SK-N-SH treated with all-trans-retinoic acid at 6 μM for 48 hours (cell line): Measurements from ENCODE around the gene SH3BP5.

Experiments used
- ATAC-seq: fragments of 200-7000 bp; cut with Tn5 transposase; 3 replicates; pipeline ENCODE4 v1.9.1; 2020; ENCODE audit warnings: mild to moderate bottlenecking, moderate library complexity
- BACH2 ChIP-seq: fragments of 250-450 bp; sonication (Bioruptor Pico); IDR thresholded peaks from 2 replicates; pipeline ENCODE4 v1.9.0; 2021; ENCODE audit warnings: mild to moderate bottlenecking, borderline replicate concordance
- CSDC2 ChIP-seq: fragments of 250-450 bp; sonication (Bioruptor Pico); IDR thresholded peaks from 2 replicates; pipeline ENCODE4 v1.5.0; 2020; ENCODE audit warnings: mild to moderate bottlenecking, moderate library complexity
- CSRNP3 ChIP-seq: fragments of 250-450 bp; sonication (Bioruptor Pico); IDR thresholded peaks from 2 replicates; pipeline ENCODE4 v1.5.1; 2021; ENCODE audit warnings: mild to moderate bottlenecking, moderate library complexity
- ESRRG ChIP-seq: fragments of 250-450 bp; sonication (Bioruptor Pico); IDR thresholded peaks from 2 replicates; pipeline ENCODE4 v1.6.1; 2021; ENCODE audit warnings: mild to moderate bottlenecking
- GLIS3 ChIP-seq: fragments of 250-450 bp; sonication (Bioruptor Pico); IDR thresholded peaks from 2 replicates; pipeline ENCODE4 v1.5.0; 2020; ENCODE audit warnings: mild to moderate bottlenecking, moderate library complexity
- ISL1 ChIP-seq: fragments of 250-450 bp; sonication (Bioruptor Pico); IDR thresholded peaks from 2 replicates; pipeline ENCODE4 v2.1.2; 2022; ENCODE audit warnings: mild to moderate bottlenecking, moderate library complexity
- POU6F1 ChIP-seq: fragments of 250-450 bp; sonication (Bioruptor Pico); IDR thresholded peaks from 2 replicates; pipeline ENCODE4 v1.8.0; 2021; ENCODE audit warnings: low read depth, mild to moderate bottlenecking, moderate library complexity, borderline replicate concordance
- RARB ChIP-seq: fragments of 250-450 bp; sonication (Bioruptor Pico); IDR thresholded peaks from 2 replicates; pipeline ENCODE4 v1.8.0; 2021; ENCODE audit warnings: mild to moderate bottlenecking, moderate library complexity
- SNAI2 ChIP-seq: fragments of 250-450 bp; sonication (Bioruptor Pico); IDR thresholded peaks from 2 replicates; pipeline ENCODE4 v1.5.0; 2020; ENCODE audit warnings: mild to moderate bottlenecking, moderate library complexity
- TCF4 ChIP-seq: fragments of 250-450 bp; sonication (Bioruptor Pico); IDR thresholded peaks from 2 replicates; pipeline ENCODE4 v1.8.0; 2021; ENCODE audit warnings: mild to moderate bottlenecking, moderate library complexity, borderline replicate concordance
- TOX ChIP-seq: fragments of 250-450 bp; sonication (Bioruptor Pico); IDR thresholded peaks from 2 replicates; pipeline ENCODE4 v1.8.0; 2021; ENCODE audit warnings: mild to moderate bottlenecking, moderate library complexity, borderline replicate concordance
- ZC3H10 ChIP-seq: fragments of 250-450 bp; sonication (Bioruptor Pico); IDR thresholded peaks from 2 replicates; pipeline ENCODE4 v1.5.1; 2021; ENCODE audit warnings: mild to moderate bottlenecking, moderate library complexity
- ZFP3 ChIP-seq: fragments of 250-450 bp; sonication (Bioruptor Pico); IDR thresholded peaks from 2 replicates; pipeline ENCODE4 v1.5.0; 2020; ENCODE audit warnings: mild to moderate bottlenecking, moderate library complexity
- ZFP30 ChIP-seq: fragments of 450-650 bp; formaldehyde crosslinking; IDR thresholded peaks from 2 replicates; pipeline ENCODE4 v1.5.0; 2022; ENCODE audit warnings: mild to moderate bottlenecking, moderate library complexity
- ZNF565 ChIP-seq: fragments of 450-650 bp; formaldehyde crosslinking; conservative IDR thresholded peaks from 2 replicates; pipeline ENCODE4 v1.5.0; 2020; ENCODE audit warnings: low read depth, mild to moderate bottlenecking, moderate library complexity
- ZNF70 ChIP-seq: fragments of 450-650 bp; formaldehyde crosslinking; IDR thresholded peaks from 2 replicates; pipeline ENCODE4 v1.5.0; 2020; ENCODE audit warnings: mild to moderate bottlenecking, moderate library complexity
- ZNF8 ChIP-seq: fragments of 450-650 bp; formaldehyde crosslinking; IDR thresholded peaks from 2 replicates; pipeline ENCODE4 v1.5.0; 2020; ENCODE audit warnings: mild to moderate bottlenecking, moderate library complexity
- TF ChIP-seq, protein P1 (sequence below): fragments of 250-450 bp; sonication (Bioruptor Pico); IDR thresholded peaks from 2 replicates; pipeline ENCODE4 v1.5.1; 2020; ENCODE audit warnings: low read depth, mild to moderate bottlenecking, moderate library complexity
- TF ChIP-seq, protein P2 (sequence below): fragments of 250-450 bp; sonication (Bioruptor Pico); IDR thresholded peaks from 2 replicates; pipeline ENCODE4 v1.5.0; 2020; ENCODE audit warnings: mild to moderate bottlenecking, moderate library complexity
- TF ChIP-seq, protein P3 (sequence below): fragments of 250-450 bp; sonication (Bioruptor Pico); IDR thresholded peaks from 2 replicates; pipeline ENCODE4 v1.8.0; 2020; ENCODE audit warnings: mild to moderate bottlenecking, moderate library complexity, borderline replicate concordance

SH3BP5 gene

GRCh38 chr3:15279205-15279604 lies 53.2 kb downstream of the SH3BP5 start:
- TF ChIP-seq ZC3H10 (CRISPR knock-in tag) (no peak), GLIS3 (CRISPR knock-in tag) (no peak), ISL1 (CRISPR knock-in tag) (no peak), TCF4 (CRISPR knock-in tag) (no peak), ZFP3 (CRISPR knock-in tag) (no peak), POU6F1 (CRISPR knock-in tag) (no peak), ZNF70 (CRISPR knock-in tag) (no peak), ZNF8 (no peak), TOX (CRISPR knock-in tag) (no peak), ZFP30 (CRISPR knock-in tag) (no peak)
- TF ChIP-seq, protein P1, sequence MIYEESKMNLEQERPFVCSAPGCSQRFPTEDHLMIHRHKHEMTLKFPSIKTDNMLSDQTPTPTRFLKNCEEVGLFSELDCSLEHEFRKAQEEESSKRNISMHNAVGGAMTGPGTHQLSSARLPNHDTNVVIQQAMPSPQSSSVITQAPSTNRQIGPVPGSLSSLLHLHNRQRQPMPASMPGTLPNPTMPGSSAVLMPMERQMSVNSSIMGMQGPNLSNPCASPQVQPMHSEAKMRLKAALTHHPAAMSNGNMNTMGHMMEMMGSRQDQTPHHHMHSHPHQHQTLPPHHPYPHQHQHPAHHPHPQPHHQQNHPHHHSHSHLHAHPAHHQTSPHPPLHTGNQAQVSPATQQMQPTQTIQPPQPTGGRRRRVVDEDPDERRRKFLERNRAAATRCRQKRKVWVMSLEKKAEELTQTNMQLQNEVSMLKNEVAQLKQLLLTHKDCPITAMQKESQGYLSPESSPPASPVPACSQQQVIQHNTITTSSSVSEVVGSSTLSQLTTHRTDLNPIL (CRISPR knock-in tag) = no peak
- TF ChIP-seq, protein P2, sequence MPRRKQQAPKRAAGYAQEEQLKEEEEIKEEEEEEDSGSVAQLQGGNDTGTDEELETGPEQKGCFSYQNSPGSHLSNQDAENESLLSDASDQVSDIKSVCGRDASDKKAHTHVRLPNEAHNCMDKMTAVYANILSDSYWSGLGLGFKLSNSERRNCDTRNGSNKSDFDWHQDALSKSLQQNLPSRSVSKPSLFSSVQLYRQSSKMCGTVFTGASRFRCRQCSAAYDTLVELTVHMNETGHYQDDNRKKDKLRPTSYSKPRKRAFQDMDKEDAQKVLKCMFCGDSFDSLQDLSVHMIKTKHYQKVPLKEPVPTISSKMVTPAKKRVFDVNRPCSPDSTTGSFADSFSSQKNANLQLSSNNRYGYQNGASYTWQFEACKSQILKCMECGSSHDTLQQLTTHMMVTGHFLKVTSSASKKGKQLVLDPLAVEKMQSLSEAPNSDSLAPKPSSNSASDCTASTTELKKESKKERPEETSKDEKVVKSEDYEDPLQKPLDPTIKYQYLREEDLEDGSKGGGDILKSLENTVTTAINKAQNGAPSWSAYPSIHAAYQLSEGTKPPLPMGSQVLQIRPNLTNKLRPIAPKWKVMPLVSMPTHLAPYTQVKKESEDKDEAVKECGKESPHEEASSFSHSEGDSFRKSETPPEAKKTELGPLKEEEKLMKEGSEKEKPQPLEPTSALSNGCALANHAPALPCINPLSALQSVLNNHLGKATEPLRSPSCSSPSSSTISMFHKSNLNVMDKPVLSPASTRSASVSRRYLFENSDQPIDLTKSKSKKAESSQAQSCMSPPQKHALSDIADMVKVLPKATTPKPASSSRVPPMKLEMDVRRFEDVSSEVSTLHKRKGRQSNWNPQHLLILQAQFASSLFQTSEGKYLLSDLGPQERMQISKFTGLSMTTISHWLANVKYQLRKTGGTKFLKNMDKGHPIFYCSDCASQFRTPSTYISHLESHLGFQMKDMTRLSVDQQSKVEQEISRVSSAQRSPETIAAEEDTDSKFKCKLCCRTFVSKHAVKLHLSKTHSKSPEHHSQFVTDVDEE (CRISPR knock-in tag) = no peak
- TF ChIP-seq, protein P3, sequence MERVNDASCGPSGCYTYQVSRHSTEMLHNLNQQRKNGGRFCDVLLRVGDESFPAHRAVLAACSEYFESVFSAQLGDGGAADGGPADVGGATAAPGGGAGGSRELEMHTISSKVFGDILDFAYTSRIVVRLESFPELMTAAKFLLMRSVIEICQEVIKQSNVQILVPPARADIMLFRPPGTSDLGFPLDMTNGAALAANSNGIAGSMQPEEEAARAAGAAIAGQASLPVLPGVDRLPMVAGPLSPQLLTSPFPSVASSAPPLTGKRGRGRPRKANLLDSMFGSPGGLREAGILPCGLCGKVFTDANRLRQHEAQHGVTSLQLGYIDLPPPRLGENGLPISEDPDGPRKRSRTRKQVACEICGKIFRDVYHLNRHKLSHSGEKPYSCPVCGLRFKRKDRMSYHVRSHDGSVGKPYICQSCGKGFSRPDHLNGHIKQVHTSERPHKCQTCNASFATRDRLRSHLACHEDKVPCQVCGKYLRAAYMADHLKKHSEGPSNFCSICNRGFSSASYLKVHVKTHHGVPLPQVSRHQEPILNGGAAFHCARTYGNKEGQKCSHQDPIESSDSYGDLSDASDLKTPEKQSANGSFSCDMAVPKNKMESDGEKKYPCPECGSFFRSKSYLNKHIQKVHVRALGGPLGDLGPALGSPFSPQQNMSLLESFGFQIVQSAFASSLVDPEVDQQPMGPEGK (CRISPR knock-in tag) = no peak
- no peak for ATAC-seq

GRCh38 chr3:15277861-15278500 lies 54.4 kb downstream of the SH3BP5 start:
- no peak for ATAC-seq
- TF ChIP-seq POU6F1 (CRISPR knock-in tag) (no peak), BACH2 (CRISPR knock-in tag) (no peak), CSDC2 (CRISPR knock-in tag) (no peak), SNAI2 (no peak)

GRCh38 chr3:15276028-15276724 lies 56.2 kb downstream of the SH3BP5 start:
- no peak for ATAC-seq
- TF ChIP-seq, protein P1 (CRISPR knock-in tag) = no peak
- TF ChIP-seq RARB = no peak
- TF ChIP-seq CSDC2 (CRISPR knock-in tag) = no peak
- no peak for TF ChIP-seq ESRRG (CRISPR knock-in tag)
- no peak for TF ChIP-seq ZC3H10 (CRISPR knock-in tag)
- no peak for TF ChIP-seq TCF4 (CRISPR knock-in tag)
- TF ChIP-seq POU6F1 (CRISPR knock-in tag) = no peak
- TF ChIP-seq ZNF565 = no peak
- no peak for TF ChIP-seq CSRNP3 (CRISPR knock-in tag)
- TF ChIP-seq SNAI2 = no peak
- TF ChIP-seq ZFP30 (CRISPR knock-in tag) = no peak
- no peak for TF ChIP-seq ZNF8
